Measurements from ENCODE around the gene BCAP29. TPM values are rescaled to one million over a fixed set of nuclear protein-coding genes. Genes with fewer than 3 reads are reported as not detected.

BCAP29 gene
- polyA plus RNA-seq, 5 donors = 40.0 to 64.9 (median 52.9) TPM

DNA sequence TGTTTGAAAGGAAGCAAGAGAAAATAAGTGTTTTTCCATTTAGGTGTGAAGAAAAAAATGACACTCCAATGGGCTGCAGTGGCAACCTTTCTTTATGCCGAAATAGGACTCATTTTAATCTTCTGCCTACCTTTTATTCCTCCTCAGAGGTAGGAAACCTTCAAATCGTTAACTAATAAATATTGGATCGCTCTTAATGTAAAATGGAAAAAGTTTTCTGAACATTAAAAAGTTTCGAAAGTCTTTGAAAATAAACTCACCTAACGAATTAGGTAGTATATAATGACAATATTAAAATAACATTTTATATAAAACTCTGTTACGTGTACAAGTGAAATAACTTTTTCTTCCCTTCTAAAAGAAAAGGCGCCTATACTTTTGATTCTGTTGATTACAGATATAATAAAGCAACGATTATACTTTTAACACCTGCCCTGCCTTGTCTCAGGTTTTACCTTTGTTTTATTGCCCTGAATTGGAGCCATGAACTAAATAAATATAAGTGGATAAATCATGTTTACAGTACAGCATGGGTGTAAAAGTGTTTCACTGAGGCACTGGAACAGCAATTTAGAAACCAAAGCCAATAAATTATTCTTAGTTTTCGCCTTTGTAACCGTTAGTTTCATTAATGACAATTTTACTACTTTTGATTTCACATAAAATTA lies 804 bp downstream of the BCAP29 start:
- no peak for DNase-seq

DNA sequence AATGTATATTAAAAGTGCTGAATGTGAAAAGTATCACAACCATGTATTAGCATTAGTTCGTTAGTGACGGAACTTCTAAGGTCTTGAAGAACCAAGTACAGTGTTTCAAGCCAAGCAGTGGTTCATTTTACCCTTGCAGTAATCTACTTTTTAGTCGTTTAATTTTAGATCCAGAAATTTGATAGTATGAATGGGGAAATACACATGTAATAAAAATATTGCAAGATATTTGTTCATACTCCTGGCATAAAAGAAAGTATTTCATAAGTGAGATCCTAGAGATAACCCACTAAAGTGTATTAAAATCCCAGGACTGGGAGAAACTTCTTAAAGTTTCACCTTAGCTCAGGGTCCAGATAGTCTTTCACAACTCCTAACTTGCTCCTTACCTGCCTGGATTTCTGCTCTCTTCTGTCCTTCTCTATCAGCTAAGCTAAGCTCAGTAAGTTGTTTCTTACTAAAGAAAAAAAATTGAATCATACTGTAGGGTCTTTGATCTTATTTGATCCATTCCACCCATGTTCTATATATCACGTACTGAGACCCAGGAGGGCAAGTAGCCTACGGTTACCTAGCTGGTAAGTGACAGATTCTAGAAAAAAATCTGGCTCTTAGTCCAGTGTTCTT lies 1.5 kb downstream of the BCAP29 start:
- no peak for DNase-seq

GRCh38 chr7:107582875-107583274 lies 2.8 kb downstream of the BCAP29 start:
- no peak for DNase-seq

- no peak for DNase-seq
These were observed 4.7 kb downstream of the BCAP29 start for GRCh38 chr7:107584716-107585115.

- no peak for DNase-seq
These were observed 8.6 kb downstream of the BCAP29 start for GRCh38 chr7:107588529-107589130.

DNA sequence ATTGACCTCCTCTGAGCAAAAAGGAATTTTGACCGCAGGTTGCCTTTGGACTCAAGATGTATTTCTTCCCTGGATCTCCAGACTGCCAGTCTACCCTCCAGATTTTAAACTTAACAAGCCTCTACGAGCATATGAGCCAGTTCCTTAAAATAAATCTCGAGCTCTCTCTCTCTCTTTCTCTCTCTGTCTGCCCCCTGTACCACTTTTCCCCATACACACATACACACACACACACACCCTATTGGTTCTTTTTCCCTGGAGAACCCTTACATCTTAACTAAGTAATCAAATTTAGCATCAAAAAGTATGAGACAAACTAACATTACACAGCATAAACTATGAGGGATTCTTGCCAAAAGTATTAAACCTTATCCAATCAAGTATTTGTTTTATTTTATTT lies 11.4 kb downstream of the BCAP29 start:
- DNase-seq = no peak

DNA sequence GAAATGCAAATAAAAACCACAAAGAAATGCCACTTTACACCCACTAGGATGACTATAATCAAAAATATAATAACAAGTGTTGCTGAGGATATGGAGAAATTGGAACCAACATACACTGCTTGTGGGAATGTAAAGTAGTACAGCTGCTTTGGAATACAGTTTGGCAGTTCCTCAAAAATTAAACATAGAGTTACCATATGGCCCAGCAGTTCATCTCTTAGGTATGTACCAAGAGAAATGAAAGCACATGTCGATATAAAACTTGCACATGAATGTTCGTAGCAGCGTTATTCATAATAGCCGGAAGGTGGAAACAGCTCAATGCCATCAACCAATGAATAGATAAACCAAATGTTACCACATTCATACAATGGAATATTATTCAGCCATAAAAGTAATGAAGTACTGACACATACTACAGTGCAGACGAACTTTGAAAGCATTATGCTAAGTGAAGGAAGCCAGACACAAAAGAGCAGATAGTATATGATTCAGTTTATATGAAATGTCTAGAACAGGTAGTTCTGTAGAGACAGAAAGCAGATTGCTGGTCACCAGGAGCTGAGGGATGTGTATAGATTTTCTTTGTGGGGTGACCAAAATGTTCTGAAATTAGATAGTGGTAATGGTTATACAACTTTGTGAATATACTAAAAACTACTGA lies 12.4 kb downstream of the BCAP29 start:
- no peak for DNase-seq

DNA sequence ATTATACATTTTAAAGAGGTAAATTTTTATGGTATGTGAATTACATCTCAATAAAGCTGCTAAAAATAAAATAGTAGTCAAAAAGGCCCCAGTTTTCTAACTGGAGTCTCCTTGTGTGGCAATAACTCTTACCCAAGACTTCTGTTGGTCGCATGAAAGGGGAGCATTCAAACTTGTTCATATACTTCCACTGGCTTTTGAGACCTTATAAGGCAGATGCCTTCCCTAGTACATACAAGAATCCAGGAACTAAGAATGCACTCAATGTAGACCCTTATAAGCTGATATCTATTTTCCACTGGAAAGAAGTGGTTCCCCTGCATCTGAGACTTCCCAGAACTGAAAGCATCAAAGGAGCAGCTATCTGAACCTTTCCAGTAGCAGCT lies 13.0 kb downstream of the BCAP29 start:
- no peak for DNase-seq

- no peak for DNase-seq
These were observed 15.1 kb downstream of the BCAP29 start for GRCh38 chr7:107594961-107595737.

GRCh38 chr7:107596881-107597581 lies 17.0 kb downstream of the BCAP29 start:
- no peak for DNase-seq

DNA sequence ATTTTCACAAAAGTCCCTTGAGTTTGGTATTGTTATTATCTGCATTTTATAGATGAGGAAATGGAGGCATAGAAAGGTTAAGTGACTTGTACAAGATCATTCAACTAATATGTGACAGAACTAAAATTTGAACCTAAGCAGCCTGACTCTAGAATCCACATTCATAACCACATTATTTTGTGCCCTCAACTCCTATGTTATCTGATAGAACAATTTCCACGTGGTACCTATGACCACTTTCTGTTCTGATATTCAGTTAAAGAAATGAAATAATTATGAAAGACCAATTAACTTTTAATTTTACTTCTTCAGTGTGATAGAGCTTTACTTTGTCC lies 17.5 kb downstream of the BCAP29 start:
- DNase-seq = no peak

DNA sequence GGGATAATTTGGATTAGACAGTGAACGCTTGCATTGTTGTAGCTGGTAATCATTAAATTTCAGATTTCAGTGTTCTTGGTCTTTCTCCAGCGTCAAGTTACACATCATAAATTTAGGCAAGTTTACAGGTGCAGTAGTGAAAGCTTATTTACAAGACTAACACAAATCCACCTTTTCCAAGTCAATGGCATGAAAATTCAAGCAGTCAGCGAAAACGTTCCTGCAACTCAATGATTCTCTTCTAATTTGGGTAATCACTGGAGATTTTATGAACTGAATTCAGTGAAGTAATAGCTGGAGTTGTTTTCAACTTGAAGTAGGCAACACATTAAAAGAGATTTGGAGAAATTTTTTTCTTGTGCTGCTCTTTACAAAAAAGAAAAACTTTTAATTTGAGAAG lies 17.9 kb downstream of the BCAP29 start:
- no peak for DNase-seq

DNA sequence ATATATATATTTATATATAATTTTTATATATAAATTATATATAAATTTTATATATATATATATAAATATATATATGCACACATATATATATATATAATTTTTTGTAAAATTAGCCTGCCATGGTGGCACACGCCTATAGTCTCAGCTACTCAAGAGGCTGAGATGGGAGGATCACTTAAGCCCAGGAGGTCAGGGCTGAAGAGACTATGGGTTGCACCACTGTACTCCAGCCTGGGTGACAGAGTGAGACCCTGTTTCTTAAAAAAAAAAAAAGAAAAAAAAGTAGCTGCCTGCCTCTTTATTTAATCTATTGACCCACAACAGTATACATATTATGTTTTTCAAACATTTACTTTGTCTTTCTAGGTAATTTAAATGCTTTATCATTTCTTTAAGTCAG lies 19.2 kb downstream of the BCAP29 start:
- no peak for DNase-seq

DNA sequence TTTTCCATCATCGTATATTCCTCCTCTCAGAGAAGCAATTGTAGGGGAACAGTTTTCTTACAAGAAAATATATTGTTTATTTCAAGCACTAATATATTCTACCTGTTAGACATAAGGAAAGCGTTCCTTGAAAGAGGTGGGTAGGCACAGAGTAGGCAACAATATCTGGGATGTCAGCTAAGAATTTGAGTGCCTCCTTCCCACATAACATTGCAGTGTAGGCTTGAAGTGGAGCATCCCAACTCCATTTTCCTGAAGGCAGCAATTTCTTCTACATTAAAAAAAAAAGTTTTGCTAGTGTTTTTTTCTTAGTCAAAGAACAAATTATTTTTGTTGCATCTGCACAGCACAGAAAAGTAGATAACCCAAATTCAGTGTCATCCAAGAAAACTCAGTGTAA lies 20.8 kb downstream of the BCAP29 start:
- DNase-seq = no peak

GRCh38 chr7:107605218-107605815 lies 25.3 kb downstream of the BCAP29 start:
- DNase-seq = no peak

DNA sequence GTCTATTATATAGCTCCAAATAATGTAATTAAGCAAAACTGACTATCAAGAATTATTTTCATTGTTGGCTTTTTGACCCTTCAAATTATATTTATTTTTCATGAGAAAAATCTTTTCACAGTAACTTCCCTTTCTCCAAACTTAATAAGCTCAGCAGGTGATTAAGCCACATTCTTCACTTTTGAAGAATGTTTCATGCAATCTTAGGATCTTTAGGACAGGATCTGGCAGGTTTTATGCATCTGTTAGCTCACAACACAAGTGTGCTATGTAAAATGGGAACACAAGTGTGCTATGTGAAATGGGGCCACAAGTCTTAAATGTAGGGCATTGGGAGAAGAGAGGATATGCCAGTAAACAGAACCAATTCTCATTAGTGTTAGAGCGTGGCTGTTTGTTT lies 26.3 kb downstream of the BCAP29 start:
- no peak for DNase-seq

DNA sequence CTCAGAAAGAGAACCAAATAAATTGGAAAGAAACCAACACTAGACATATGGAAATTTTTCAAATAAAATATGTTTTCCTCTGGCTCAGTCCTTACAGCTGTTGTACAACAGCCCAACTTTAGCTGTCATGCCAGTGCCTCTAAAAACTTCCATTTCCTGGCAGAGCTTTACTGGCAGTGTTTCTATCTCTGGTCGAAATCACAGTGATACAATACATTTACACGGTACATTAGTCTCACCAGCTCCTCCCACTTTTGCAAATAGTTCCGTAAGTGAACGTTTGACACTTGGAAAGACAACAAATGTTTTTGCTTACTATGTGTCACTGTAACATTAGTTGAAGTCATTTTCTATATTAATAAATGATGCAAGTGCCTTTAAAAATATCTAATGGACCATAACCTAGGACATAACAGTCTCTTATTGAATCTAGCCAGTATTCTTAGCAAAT lies 29.8 kb downstream of the BCAP29 start:
- peak; percentile 32 to 42 for DNase-seq

- peak; percentile 56 to 64 for DNase-seq
These were observed 30.3 kb downstream of the BCAP29 start for GRCh38 chr7:107610323-107610722.

- DNase-seq = no peak
These were observed 33.4 kb downstream of the BCAP29 start for GRCh38 chr7:107613439-107613838.

GRCh38 chr7:107613948-107614347 lies 33.9 kb downstream of the BCAP29 start:
- DNase-seq = no peak

- no peak for DNase-seq
These were observed 34.4 kb downstream of the BCAP29 start for GRCh38 chr7:107614425-107614824.

Measured in right lung (tissue), 5 donors.